SK-N-SH (cell line): ENCODE results near the gene SLC8A1. TPM values are rescaled to one million over a fixed set of nuclear protein-coding genes. Genes with fewer than 3 reads are reported as not detected.

Experiments used
- CTCF ChIA-PET: fragments of 300-600, 350-600 bp; formaldehyde crosslinking; extraction: SDS; loops from one replicate; lab custom pipeline; 2021; lab: Yijun Ruan, JAX
- POLR2A ChIA-PET: fragments of 350-600 bp; sonication (Branson Sonifier 250); formaldehyde crosslinking; extraction: SDS; loops from one replicate; lab custom pipeline; 2020; ENCODE audit warnings: antibody characterized with exemption, inconsistent platforms; lab: Yijun Ruan, JAX
- DNase-seq: peaks from one replicate; pipeline ENCODE4 v3.0.0; 2012
- H2AFZ ChIP-seq: fragments of 200-600 bp; sonication (generic); 2 replicates; pipeline ENCODE4 v1.8.1; 2016; ENCODE audit warnings: antibody characterized with exemption, mild to moderate bottlenecking, low read depth
- H3F3A ChIP-seq: fragments of 200-600 bp; sonication (generic); replicated peaks from 2 replicates; pipeline ENCODE3; 2016; ENCODE audit warnings: antibody characterized with exemption, mild to moderate bottlenecking; ENCODE audit not compliant: insufficient read depth
- H3K27ac ChIP-seq, 2 experiments: fragments of 200-500 bp in 1 of 2; fragments of 200-600 bp in 1 of 2; sonication (Bioruptor generic) in 1 of 2; sonication (generic), shearing (Covaris generic) in 1 of 2; 2 replicates each; pipeline versions ENCODE4 v1.5.1 to v1.6.1; 2014 to 2016; ENCODE audit warnings: low read depth in 2 of 2, inconsistent platforms in 1 of 2, low read length in 1 of 2, mild to moderate bottlenecking in 1 of 2, mixed read lengths in 1 of 2
- H3K27me3 ChIP-seq: fragments of 200-600 bp; sonication (generic), shearing (Covaris generic); 2 replicates; pipeline ENCODE4 v1.6.1; 2016; ENCODE audit warnings: mixed run types; ENCODE audit not compliant: insufficient read depth
- H3K36me3 ChIP-seq, 2 experiments: fragments of 200-500 bp in 1 of 2; fragments of 200-600 bp in 1 of 2; sonication (Bioruptor generic) in 1 of 2; sonication (generic) in 1 of 2; replicated peaks in 1 of 2; 2 replicates each; pipeline versions ENCODE3 to v1.5.1; 2014 to 2016; ENCODE audit warnings: low read length in 1 of 2, mild to moderate bottlenecking in 1 of 2; ENCODE audit not compliant: insufficient read depth in 2 of 2, control insufficient read depth in 1 of 2
- H3K4me1 ChIP-seq, 2 experiments: fragments of 200-500 bp in 1 of 2; fragments of 200-600 bp in 1 of 2; sonication (Bioruptor generic) in 1 of 2; sonication (generic), shearing (Covaris generic) in 1 of 2; 2 replicates each; pipeline versions ENCODE4 v1.5.1 to v1.6.1; 2014 to 2016; ENCODE audit warnings: low read depth in 1 of 2, low read length in 1 of 2, mixed run types in 1 of 2; ENCODE audit not compliant: insufficient read depth in 2 of 2, control insufficient read depth in 1 of 2
- H3K4me2 ChIP-seq: fragments of 200-600 bp; sonication (generic), shearing (Covaris generic); 2 replicates; pipeline ENCODE4 v1.6.1; 2017; ENCODE audit warnings: mixed run types
- H3K4me3 ChIP-seq, 2 experiments: fragments of 200-500 bp in 1 of 2; fragments of 200-600 bp in 1 of 2; sonication (Bioruptor generic) in 1 of 2; sonication (generic), shearing (Covaris generic) in 1 of 2; 2 replicates each; pipeline versions ENCODE4 v1.5.1 to v1.8.1; 2014 to 2016; ENCODE audit warnings: low read depth in 2 of 2, inconsistent platforms in 1 of 2, low read length in 1 of 2, mild to moderate bottlenecking in 1 of 2, mixed read lengths in 1 of 2, moderate library complexity in 1 of 2
- H3K79me2 ChIP-seq: fragments of 200-600 bp; sonication (generic); 2 replicates; pipeline ENCODE4 v1.8.1; 2017; ENCODE audit warnings: mild to moderate bottlenecking; ENCODE audit not compliant: insufficient read depth
- H3K9ac ChIP-seq: fragments of 200-600 bp; sonication (generic); 2 replicates; pipeline ENCODE4 v1.6.1; 2017; ENCODE audit warnings: mixed run types
- H3K9me2 ChIP-seq: fragments of 200-600 bp; sonication (generic); 2 replicates; pipeline ENCODE4 v1.6.1; 2017; ENCODE audit warnings: mixed run types
- H3K9me3 ChIP-seq: fragments of 200-600 bp; sonication (generic); 2 replicates; pipeline ENCODE4 v1.6.1; 2017; ENCODE audit warnings: mixed run types, mild to moderate bottlenecking, moderate library complexity
- H4K20me1 ChIP-seq: fragments of 200-600 bp; sonication (generic); 2 replicates; pipeline ENCODE4 v1.6.1; 2017; ENCODE audit warnings: mild to moderate bottlenecking, mixed run types; ENCODE audit not compliant: insufficient read depth
- CHD2 ChIP-seq: fragments of 150-350 bp; IDR thresholded peaks from 2 replicates; pipeline ENCODE4 v1.6.1; 2018; ENCODE audit warnings: low read length; ENCODE audit not compliant: partially characterized antibody
- EP300 ChIP-seq, 2 experiments: IDR thresholded peaks; 2 replicates each; pipeline versions ENCODE4 v1.4.0 to v1.6.1; 2012; ENCODE audit warnings: borderline replicate concordance in 1 of 2, low read depth in 1 of 2, low read length in 1 of 2
- FOXJ3 ChIP-seq: sonication (generic); formaldehyde crosslinking; IDR thresholded peaks from 2 replicates; pipeline ENCODE4 v1.5.1; 2020; ENCODE audit warnings: mild to moderate bottlenecking, missing genetic modification reagents
- JUND ChIP-seq: IDR thresholded peaks from 2 replicates; pipeline ENCODE4 v1.4.0; 2012
- MXI1 ChIP-seq: IDR thresholded peaks from 2 replicates; pipeline ENCODE4 v1.6.1; 2012; ENCODE audit warnings: mild to moderate bottlenecking, low read depth, low read length, improper control_type of control experiment
- NRF1 ChIP-seq: IDR thresholded peaks from 2 replicates; pipeline ENCODE4 v1.6.1; 2012; ENCODE audit warnings: low read depth, mild to moderate bottlenecking, low read length
- RAD21 ChIP-seq: IDR thresholded peaks from 2 replicates; pipeline ENCODE4 v1.6.1; 2012; ENCODE audit warnings: mild to moderate bottlenecking, low read length
- RCOR1 ChIP-seq: fragments of 150-350 bp; IDR thresholded peaks from 2 replicates; pipeline ENCODE4 v1.6.1; 2017; ENCODE audit warnings: antibody characterized with exemption, low read length
- RFX5 ChIP-seq: IDR thresholded peaks from 2 replicates; pipeline ENCODE4 v1.6.1; 2012; ENCODE audit warnings: mild to moderate bottlenecking, improper control_type of control experiment, low read length
- RXRA ChIP-seq: IDR thresholded peaks from 2 replicates; pipeline ENCODE4 v1.4.0; 2012; ENCODE audit warnings: low read depth, mild to moderate bottlenecking, borderline replicate concordance
- TCF12 ChIP-seq: IDR thresholded peaks from 2 replicates; pipeline ENCODE4 v1.4.0; 2012
- YY1 ChIP-seq: IDR thresholded peaks from 2 replicates; pipeline ENCODE4 v1.4.0; 2012; ENCODE audit warnings: low read depth, mild to moderate bottlenecking
- WGBS: methylation state at CpG from one replicate; pipeline ENCODE4 v1.1.6; 2017; ENCODE audit warnings: low lambda C conversion rate; 5-methylcytosine and 5-hydroxymethylcytosine counted together
- polyA plus RNA-seq, 3 experiments: library from polyadenylated mRNA; depleted of rRNA; stranded (reverse); fragments of >200 nt; gene quantifications; 2 replicates each; pipeline ENCODE4 v1.2.3, GENCODE V29; 2012
- TF ChIP-seq, protein P1 (sequence below): fragments of 200-600 bp; sonication (generic); IDR thresholded peaks from 2 replicates; pipeline ENCODE4 v1.6.1; 2017; ENCODE audit warnings: antibody characterized with exemption, mild to moderate bottlenecking, moderate library complexity
- TF ChIP-seq, protein P2 (sequence below): IDR thresholded peaks from 2 replicates; pipeline ENCODE4 v1.4.0; 2012; ENCODE audit warnings: low read depth
- TF ChIP-seq, protein P3 (sequence below): IDR thresholded peaks from 2 replicates; pipeline ENCODE4 v1.4.0; 2012; ENCODE audit warnings: low read depth, borderline replicate concordance
- TF ChIP-seq, protein P4 (sequence below): fragments of 150-350 bp; IDR thresholded peaks from 2 replicates; pipeline ENCODE4 v1.6.1; 2017; ENCODE audit warnings: antibody characterized with exemption, low read length, low read depth, borderline replicate concordance
- TF ChIP-seq, protein P5 (sequence below): IDR thresholded peaks from 2 replicates; pipeline ENCODE4 v1.6.1; 2012; ENCODE audit warnings: mild to moderate bottlenecking, low read depth, low read length, moderate library complexity
- TF ChIP-seq, protein P6 (sequence below): IDR thresholded peaks from 2 replicates; pipeline ENCODE4 v1.4.0; 2012; ENCODE audit warnings: low read depth, borderline replicate concordance
- TF ChIP-seq, protein P7 (sequence below): fragments of 150-350 bp; IDR thresholded peaks from 2 replicates; pipeline ENCODE4 v1.6.1; 2016; ENCODE audit warnings: mild to moderate bottlenecking, low read depth, low read length

Gene SLC8A1
- polyA plus RNA-seq, 1 of the 3 experiments (the other 2 are of a cell fraction), result 3.2 TPM

DNA sequence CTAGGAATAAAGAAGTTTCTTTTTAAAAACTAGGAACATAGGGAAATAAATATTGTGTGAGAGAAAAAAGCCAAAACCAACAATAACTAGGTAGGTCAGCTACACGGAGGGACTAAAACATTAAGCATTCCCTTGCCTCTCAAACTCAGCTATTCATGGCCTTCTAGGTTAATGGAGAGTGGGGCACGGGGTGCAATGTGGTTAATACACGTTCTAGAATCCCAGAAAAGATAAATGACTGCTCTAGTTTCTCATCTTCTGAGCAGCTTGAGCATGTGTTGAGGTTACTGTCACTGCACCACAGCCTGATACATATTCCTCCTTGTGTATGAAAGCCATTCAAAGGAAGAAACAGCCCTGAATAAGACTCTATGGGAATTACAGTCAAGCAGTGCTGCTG is 31.4 kb downstream of the SLC8A1 start:
- DNase-seq, result no peak
- 83% methylated on average over 3 of the region's 3 CpGs for WGBS
- Histone ChIP-seq H3K36me3 (no peaks in the 10 kb centered on the region), H3K9me3 (no peaks in the 10 kb centered on the region), H3K27me3 (no peaks in the 10 kb centered on the region), H3K4me2 (no peak overlapping the region), H2AFZ (no peak overlapping the region), H3F3A (no peaks in the 10 kb centered on the region), H3K9me2 (no peaks in the 10 kb centered on the region), H3K4me1 (peaks cover 0 to 8% of the 10 kb centered on the region in 2 experiments; a peak in 2 of 4 replicates), H3K27ac (no peak overlapping the region), H3K9ac (no peak overlapping the region), H4K20me1 (no peaks in the 10 kb centered on the region), H3K79me2 (peaks cover 6% of the 10 kb centered on the region), H3K4me3 (no peak overlapping the region)
- ChIA-PET POLR2A (no interaction called here), CTCF (interaction anchor here (1.0 to 5.3 kb wide), 3 partner anchors 11 to 176 kb away, joined by 3 to 22 read pairs (median 5); partner anchors contain the start of gene SLC8A1)
- TF ChIP-seq EP300 (IDR thresholded peaks at IDR 0.05; ENCODE audit: borderline replicate concordance in 1 of 2, low read depth in 1 of 2, low read length in 1 of 2) (no peak), JUND (no peak), RCOR1 (no peak), RFX5 (no peak), YY1 (no peak), RAD21 (no peak), TCF12 (no peak), MXI1 (no peak), NRF1 (no peak), CHD2 (no peak), RXRA (no peak), FOXJ3 (CRISPR knock-in tag) (no peak)
- TF ChIP-seq, protein P1, sequence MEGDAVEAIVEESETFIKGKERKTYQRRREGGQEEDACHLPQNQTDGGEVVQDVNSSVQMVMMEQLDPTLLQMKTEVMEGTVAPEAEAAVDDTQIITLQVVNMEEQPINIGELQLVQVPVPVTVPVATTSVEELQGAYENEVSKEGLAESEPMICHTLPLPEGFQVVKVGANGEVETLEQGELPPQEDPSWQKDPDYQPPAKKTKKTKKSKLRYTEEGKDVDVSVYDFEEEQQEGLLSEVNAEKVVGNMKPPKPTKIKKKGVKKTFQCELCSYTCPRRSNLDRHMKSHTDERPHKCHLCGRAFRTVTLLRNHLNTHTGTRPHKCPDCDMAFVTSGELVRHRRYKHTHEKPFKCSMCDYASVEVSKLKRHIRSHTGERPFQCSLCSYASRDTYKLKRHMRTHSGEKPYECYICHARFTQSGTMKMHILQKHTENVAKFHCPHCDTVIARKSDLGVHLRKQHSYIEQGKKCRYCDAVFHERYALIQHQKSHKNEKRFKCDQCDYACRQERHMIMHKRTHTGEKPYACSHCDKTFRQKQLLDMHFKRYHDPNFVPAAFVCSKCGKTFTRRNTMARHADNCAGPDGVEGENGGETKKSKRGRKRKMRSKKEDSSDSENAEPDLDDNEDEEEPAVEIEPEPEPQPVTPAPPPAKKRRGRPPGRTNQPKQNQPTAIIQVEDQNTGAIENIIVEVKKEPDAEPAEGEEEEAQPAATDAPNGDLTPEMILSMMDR, result no peak
- TF ChIP-seq, protein P2, sequence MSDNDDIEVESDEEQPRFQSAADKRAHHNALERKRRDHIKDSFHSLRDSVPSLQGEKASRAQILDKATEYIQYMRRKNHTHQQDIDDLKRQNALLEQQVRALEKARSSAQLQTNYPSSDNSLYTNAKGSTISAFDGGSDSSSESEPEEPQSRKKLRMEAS, result no peak
- TF ChIP-seq, protein P3, sequence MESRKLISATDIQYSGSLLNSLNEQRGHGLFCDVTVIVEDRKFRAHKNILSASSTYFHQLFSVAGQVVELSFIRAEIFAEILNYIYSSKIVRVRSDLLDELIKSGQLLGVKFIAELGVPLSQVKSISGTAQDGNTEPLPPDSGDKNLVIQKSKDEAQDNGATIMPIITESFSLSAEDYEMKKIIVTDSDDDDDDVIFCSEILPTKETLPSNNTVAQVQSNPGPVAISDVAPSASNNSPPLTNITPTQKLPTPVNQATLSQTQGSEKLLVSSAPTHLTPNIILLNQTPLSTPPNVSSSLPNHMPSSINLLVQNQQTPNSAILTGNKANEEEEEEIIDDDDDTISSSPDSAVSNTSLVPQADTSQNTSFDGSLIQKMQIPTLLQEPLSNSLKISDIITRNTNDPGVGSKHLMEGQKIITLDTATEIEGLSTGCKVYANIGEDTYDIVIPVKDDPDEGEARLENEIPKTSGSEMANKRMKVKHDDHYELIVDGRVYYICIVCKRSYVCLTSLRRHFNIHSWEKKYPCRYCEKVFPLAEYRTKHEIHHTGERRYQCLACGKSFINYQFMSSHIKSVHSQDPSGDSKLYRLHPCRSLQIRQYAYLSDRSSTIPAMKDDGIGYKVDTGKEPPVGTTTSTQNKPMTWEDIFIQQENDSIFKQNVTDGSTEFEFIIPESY, result no peak
- TF ChIP-seq, protein P4, sequence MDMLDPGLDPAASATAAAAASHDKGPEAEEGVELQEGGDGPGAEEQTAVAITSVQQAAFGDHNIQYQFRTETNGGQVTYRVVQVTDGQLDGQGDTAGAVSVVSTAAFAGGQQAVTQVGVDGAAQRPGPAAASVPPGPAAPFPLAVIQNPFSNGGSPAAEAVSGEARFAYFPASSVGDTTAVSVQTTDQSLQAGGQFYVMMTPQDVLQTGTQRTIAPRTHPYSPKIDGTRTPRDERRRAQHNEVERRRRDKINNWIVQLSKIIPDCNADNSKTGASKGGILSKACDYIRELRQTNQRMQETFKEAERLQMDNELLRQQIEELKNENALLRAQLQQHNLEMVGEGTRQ, result no peak
- TF ChIP-seq, protein P5, sequence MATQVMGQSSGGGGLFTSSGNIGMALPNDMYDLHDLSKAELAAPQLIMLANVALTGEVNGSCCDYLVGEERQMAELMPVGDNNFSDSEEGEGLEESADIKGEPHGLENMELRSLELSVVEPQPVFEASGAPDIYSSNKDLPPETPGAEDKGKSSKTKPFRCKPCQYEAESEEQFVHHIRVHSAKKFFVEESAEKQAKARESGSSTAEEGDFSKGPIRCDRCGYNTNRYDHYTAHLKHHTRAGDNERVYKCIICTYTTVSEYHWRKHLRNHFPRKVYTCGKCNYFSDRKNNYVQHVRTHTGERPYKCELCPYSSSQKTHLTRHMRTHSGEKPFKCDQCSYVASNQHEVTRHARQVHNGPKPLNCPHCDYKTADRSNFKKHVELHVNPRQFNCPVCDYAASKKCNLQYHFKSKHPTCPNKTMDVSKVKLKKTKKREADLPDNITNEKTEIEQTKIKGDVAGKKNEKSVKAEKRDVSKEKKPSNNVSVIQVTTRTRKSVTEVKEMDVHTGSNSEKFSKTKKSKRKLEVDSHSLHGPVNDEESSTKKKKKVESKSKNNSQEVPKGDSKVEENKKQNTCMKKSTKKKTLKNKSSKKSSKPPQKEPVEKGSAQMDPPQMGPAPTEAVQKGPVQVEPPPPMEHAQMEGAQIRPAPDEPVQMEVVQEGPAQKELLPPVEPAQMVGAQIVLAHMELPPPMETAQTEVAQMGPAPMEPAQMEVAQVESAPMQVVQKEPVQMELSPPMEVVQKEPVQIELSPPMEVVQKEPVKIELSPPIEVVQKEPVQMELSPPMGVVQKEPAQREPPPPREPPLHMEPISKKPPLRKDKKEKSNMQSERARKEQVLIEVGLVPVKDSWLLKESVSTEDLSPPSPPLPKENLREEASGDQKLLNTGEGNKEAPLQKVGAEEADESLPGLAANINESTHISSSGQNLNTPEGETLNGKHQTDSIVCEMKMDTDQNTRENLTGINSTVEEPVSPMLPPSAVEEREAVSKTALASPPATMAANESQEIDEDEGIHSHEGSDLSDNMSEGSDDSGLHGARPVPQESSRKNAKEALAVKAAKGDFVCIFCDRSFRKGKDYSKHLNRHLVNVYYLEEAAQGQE, result no peak
- TF ChIP-seq, protein P6, sequence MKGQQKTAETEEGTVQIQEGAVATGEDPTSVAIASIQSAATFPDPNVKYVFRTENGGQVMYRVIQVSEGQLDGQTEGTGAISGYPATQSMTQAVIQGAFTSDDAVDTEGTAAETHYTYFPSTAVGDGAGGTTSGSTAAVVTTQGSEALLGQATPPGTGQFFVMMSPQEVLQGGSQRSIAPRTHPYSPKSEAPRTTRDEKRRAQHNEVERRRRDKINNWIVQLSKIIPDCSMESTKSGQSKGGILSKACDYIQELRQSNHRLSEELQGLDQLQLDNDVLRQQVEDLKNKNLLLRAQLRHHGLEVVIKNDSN, result no peak
- TF ChIP-seq, protein P7, sequence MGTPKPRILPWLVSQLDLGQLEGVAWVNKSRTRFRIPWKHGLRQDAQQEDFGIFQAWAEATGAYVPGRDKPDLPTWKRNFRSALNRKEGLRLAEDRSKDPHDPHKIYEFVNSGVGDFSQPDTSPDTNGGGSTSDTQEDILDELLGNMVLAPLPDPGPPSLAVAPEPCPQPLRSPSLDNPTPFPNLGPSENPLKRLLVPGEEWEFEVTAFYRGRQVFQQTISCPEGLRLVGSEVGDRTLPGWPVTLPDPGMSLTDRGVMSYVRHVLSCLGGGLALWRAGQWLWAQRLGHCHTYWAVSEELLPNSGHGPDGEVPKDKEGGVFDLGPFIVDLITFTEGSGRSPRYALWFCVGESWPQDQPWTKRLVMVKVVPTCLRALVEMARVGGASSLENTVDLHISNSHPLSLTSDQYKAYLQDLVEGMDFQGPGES, result no peak
